ENCODE measurements around the gene MCTP1.

DNA sequence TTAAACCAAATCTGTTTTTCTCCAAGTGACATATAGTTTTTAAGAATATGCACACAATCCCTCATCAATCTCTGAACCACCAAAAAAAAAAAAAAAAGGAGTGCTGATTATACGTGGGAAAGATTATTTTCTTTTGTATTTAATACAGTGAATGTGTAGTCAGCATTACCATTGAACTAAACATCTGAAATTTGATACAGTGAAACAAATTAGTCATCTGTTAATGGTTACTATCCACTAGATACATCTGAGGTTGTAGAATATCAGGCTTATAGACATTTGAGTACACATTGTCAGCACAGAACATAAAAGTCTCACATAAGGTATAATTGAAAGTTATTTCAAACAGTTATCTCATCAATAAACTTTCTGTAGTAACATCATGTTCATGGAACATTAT is 579.5 kb downstream of the MCTP1 start:
- no peak for TF ChIP-seq EZH2 (IDR thresholded peaks at IDR 0.05; ENCODE audit: borderline replicate concordance, insufficient read depth, low read length, poor library complexity, severe bottlenecking)
- TF ChIP-seq, protein P1, sequence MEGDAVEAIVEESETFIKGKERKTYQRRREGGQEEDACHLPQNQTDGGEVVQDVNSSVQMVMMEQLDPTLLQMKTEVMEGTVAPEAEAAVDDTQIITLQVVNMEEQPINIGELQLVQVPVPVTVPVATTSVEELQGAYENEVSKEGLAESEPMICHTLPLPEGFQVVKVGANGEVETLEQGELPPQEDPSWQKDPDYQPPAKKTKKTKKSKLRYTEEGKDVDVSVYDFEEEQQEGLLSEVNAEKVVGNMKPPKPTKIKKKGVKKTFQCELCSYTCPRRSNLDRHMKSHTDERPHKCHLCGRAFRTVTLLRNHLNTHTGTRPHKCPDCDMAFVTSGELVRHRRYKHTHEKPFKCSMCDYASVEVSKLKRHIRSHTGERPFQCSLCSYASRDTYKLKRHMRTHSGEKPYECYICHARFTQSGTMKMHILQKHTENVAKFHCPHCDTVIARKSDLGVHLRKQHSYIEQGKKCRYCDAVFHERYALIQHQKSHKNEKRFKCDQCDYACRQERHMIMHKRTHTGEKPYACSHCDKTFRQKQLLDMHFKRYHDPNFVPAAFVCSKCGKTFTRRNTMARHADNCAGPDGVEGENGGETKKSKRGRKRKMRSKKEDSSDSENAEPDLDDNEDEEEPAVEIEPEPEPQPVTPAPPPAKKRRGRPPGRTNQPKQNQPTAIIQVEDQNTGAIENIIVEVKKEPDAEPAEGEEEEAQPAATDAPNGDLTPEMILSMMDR (IDR thresholded peaks at IDR 0.05; ENCODE audit: poor library complexity, severe bottlenecking), result no peak
- TF ChIP-seq RAD21 (conservative IDR thresholded peaks at IDR 0.05), result no peak
- no peak for TF ChIP-seq POLR2AphosphoS5 (IDR thresholded peaks at IDR 0.05)
- TF ChIP-seq, protein P2, sequence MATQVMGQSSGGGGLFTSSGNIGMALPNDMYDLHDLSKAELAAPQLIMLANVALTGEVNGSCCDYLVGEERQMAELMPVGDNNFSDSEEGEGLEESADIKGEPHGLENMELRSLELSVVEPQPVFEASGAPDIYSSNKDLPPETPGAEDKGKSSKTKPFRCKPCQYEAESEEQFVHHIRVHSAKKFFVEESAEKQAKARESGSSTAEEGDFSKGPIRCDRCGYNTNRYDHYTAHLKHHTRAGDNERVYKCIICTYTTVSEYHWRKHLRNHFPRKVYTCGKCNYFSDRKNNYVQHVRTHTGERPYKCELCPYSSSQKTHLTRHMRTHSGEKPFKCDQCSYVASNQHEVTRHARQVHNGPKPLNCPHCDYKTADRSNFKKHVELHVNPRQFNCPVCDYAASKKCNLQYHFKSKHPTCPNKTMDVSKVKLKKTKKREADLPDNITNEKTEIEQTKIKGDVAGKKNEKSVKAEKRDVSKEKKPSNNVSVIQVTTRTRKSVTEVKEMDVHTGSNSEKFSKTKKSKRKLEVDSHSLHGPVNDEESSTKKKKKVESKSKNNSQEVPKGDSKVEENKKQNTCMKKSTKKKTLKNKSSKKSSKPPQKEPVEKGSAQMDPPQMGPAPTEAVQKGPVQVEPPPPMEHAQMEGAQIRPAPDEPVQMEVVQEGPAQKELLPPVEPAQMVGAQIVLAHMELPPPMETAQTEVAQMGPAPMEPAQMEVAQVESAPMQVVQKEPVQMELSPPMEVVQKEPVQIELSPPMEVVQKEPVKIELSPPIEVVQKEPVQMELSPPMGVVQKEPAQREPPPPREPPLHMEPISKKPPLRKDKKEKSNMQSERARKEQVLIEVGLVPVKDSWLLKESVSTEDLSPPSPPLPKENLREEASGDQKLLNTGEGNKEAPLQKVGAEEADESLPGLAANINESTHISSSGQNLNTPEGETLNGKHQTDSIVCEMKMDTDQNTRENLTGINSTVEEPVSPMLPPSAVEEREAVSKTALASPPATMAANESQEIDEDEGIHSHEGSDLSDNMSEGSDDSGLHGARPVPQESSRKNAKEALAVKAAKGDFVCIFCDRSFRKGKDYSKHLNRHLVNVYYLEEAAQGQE (IDR thresholded peaks at IDR 0.05; ENCODE audit: borderline replicate concordance), result no peak
- no peak for TF ChIP-seq EP300 (conservative IDR thresholded peaks at IDR 0.05; ENCODE audit: poor library complexity, severe bottlenecking)

Data from neural cell (in vitro differentiated cells).